Globus pallidus (tissue), 1 donor: ENCODE measurements around the gene TRIM43B.
A peak's percentile ranks its signal among the peaks of the same experiment; 100 is the strongest.
"Not testable (repeated sequence)": the region's sequence is repeated elsewhere in the genome, so short reads cannot be mapped to it uniquely, and the experiment has no call there.

Experiments
- DNase-seq: peaks from one replicate; pipeline ENCODE4 v3.0.0-alpha.2; 2015; ENCODE audit warnings: low spot score

The TRIM43B gene

GRCh38 chr2:95484654-95485053 lies at the start of gene TRIM43B:
TSS of gene TRIM43B (minus strand) at chr2:95484754. CDS start at chr2:95482714, 2,040 bp downstream.
- DNase-seq: not testable (repeated sequence)

DNA sequence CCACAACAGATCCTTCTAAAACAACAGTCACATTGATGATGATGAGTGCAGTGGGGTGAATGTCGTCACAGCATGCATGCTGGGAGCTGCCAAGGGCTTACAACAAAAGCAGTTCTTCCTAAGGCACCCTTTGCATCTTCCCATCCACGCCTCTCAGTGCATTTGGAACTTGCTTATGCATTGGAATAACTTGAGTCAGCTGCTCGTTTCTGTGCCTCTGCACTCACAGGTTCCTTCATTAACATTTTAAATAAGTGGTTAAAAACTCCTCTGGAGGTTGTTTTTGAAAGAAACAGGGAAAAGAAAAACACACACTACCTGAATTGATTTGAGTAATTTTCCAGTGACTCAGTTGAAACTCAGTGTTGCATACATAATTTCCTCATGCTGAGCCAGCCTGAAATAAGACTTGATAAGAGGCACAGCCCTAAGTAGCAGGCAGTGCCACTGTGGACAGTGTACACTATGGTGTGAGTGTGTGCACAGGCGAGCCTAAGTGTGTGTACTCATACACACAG lies 46.8 kb upstream of the TRIM43B start:
- no peak for DNase-seq

- no peak for DNase-seq
These were observed 46.2 kb upstream of the TRIM43B start for GRCh38 chr2:95530734-95531133.

DNA sequence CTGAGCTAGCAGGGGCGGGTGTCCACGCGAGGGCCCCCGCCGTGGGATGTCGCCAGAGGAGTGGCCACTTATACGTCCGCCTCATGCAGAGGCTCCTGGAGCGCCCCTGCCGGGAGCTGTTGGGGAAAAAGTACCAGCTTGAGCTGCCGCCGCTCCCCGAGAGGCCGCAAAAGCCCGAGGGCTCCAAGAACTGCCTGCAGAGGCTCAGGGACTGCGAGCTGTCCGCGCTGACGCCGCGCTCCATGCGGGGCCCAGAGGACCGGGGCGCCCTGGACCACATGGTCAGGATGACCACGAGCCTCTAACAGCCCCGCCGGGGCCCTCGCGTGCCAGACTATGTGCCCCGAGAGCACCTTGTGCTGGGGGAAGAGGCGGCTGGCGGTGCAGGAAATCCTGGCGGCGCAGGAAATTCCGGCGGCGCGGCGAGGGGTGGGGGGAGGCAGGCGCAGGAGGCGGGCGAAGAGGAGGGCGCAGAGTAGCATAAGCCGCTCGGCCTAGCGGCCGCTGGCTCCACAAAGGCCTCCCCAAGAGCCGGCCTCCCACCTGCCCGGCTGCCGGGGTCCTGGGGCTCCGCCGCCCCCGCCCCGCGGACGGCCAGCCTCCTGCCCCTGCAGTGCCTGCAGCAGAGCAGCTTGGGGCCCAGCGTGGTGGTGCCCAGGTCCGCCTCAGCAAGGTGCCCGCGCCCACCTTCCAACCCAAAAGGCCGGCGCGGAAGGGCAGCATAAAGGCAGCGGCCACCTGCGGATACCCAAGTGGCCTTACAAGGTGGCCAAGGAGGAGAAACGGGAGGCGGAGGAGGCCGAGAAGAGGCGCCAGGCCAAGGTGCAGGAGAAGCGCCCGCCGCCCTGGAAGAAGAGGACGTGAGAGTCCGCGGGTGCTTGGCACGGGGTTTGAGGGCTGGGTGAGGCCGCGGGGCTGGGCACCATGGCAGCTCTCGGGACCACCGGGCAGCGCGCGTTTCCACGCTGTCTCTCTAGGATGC lies 42.1 kb upstream of the TRIM43B start:
- peak; percentile 80 for DNase-seq

GRCh38 chr2:95525294-95526035 lies 40.9 kb upstream of the TRIM43B start:
- peak; percentile 47 for DNase-seq

- DNase-seq: no peak
These were observed 39.6 kb upstream of the TRIM43B start for GRCh38 chr2:95524195-95524594.

DNA sequence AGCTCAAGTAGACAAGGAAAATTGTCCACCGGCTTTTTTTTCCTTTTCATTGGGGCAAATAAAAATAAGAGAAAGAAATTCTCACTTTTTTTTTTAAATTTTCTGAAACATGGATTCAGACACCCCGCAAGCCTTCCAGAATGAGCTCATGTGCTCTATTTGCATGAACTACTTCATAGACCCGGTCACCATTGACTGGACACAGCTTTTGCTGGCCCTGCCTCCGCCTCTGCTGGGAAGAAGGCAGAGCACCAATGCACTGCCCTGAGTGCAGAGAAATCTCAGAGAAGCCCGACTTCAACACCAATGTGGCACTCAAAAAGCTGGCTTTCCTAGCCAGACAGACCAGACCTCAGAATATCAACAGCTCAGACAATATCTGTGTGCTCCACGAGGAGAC lies 30.2 kb upstream of the TRIM43B start:
- DNase-seq: no peak

DNA sequence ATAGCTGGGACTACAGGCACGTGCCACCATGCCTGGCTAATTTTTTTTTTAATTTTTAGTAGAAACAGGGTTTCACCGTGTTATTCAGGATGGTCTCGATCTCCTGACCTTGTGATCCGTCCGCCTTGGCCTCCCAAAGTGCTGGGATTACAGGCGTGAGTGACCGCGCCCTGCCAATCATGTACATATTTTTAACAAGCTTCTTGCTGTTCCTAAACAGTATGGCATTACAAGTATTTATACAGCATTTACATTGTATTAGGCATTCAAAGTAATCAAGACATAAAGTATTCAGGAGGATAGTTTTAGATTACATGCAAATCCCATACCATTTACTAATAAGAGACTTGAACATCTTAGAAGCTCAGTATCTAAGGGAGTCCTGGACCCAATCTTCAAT lies 29.7 kb upstream of the TRIM43B start:
- DNase-seq: not testable (repeated sequence)

DNA sequence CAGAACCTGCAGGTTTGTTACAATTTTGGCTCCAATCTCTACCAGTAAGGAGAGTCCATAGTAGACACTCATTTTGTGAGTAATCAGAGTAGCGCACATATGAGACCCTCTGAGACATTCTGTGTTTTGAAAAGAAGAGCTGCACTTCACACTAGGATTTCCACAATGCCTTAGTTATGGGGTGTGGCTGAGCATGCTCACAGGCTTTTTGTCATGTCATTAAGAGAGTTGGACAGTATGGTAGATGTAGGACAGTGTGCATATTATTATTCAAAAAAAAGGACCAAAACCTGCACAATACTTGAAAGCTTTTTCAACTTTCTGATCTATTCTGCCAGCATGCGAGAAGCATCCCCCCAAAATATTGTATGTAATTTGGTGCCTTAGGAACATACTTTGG lies 24.9 kb upstream of the TRIM43B start:
- DNase-seq: no peak

- no peak for DNase-seq
These were observed 20.7 kb upstream of the TRIM43B start for GRCh38 chr2:95505222-95505621.

DNA sequence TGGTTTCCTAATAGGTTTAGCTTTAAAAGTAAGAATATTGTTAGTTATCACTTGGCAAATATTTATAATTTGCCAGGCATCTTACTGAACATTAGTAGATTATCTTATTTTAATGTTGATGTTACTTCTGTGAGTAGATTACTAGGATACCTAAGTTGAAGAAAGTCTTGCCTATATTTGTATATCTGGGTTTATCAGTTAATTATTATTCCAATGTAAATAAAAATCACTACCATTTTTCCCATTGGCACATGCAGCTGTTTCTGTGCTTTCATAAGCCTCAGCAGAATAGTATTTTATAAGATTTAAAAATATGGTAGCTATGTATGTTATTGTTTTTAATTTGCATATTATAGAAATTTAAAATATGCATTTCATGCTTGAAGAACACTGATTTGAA lies 16.3 kb upstream of the TRIM43B start:
- DNase-seq: no peak

DNA sequence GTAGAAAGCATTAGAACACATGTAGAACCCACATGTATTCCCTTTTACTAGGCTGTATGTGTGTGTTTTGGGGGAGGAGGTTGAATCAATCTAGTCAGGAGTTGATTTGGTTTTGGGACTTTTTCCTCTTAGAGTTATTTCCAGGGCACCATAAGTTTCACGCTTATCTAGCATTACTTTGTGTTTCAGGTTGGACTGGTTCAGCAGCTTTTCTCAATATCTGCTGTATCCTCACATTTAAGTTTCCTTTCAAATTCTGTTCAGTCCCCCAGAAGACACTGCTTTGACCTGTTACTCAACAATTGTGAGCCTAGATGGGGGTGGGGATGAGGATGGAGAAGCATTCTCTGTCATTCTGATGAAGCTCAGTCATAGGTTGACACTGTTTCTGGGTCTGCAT lies 7.5 kb upstream of the TRIM43B start:
- not testable (repeated sequence) for DNase-seq

DNA sequence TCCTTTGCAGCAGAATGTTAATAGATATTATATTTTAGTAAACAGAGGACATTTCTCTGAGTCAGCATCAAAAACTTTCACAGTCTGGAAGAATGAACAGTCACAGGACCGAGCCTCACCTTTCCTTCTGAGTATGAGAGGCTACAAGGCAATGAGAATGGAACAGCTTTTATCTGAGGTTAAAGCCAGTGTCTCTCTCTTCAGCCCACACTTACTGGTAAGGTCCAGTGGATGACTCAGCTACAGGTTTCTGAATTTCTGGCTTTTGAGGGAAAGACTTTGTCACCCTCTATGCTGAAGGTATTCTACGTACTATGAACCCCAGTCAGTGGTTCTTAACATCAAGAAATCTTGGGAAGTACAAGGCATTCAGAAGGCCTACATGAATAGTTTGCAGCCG lies 9.5 kb downstream of the TRIM43B start:
- DNase-seq: not testable (repeated sequence)

GRCh38 chr2:95467984-95468383 lies 16.6 kb downstream of the TRIM43B start:
- DNase-seq: not testable (repeated sequence)

DNA sequence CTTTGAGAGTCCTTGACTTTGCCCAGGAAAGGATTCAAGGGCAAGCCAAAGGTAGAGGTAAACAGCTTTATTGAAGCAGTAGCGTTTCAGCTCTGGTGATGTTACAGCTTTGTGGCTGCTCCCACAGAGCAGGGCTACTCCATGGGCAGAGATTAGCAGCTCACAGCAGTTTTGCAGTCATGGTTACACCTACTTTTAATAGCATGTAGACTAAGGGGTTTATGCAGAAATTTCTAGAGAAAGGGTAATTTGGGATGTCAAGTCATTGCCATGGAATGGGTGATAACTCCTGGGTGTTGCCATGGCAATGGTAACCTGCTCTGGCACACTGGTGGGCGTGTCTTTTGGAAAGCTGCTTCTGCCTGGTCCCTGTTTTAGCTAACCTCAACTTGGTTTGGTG lies 18.0 kb downstream of the TRIM43B start:
- DNase-seq: not testable (repeated sequence)

GRCh38 chr2:95463292-95463691 lies 21.3 kb downstream of the TRIM43B start:
- not testable (repeated sequence) for DNase-seq

- DNase-seq: not testable (repeated sequence)
These were observed 39.2 kb downstream of the TRIM43B start for GRCh38 chr2:95445317-95445716.

DNA sequence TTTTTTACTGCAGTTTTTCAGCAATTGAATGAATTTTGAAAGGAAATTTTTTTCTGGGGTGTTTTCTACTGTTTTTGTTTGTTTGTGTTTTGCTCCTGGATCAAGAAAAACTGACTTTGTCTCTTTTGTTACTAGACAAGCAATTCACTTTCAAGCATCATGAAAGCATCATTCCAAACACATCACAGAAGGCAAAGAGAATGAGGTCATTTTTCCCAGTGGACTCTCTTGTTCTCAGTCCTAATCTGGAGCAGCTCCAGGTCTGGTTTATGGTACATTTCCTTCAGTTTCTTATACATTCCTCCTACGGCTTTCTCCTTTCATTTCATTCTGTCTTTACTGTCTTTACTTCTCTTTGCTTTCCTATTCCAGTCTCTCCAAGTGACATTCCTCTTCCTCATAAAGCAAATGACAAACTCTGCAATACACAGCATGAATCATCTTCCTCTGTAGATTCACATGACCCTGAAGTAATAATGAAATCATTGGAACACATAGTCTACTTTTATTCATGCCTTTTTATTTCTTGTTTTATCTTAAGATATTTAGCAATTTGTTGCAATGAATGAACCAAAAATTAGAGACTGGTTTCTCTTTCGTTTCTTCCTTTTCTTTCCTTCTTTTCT lies 42.0 kb downstream of the TRIM43B start:
- not testable (repeated sequence) for DNase-seq

- DNase-seq: not testable (repeated sequence)
These were observed 48.7 kb downstream of the TRIM43B start for GRCh38 chr2:95435872-95436209.

DNA sequence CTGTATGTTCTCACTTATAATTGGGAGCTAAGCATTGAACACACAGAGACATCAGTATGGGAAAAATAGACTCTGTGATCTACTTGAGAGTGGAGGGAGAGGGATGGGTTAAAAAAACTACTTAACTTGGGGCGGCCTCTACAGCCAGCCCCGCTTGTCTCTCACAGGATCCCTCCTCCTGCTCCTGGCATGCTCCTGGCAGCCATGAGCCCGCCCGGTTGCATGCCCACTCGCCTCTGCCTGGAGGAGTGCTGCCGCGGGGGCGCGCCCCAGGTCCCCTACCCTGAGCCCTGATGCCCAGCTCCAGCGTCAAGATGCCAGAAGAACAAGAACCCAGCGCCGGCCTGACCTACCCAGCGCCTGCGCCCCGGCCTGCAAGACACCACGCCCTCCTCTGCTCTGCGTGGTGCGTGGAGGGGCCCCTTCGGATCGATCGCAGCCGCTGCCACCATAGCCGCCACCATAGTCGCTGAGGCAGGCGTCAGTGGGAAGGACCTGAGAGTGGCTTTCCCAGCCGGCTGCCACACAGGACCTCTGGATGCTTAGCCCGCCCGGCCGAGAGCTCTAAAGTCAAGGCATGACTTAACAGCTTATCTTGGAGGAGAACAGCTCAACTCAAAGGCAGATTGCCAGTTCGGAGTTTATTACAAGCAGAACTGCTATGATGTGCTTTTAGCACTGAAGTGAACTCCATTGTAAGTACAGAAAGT lies 49.2 kb downstream of the TRIM43B start:
- not testable (repeated sequence) for DNase-seq

- DNase-seq: not testable (repeated sequence)
These were observed 50.0 kb downstream of the TRIM43B start for GRCh38 chr2:95434507-95435076.
